Measurements from ENCODE around the gene ZNF620. TPM values are rescaled to one million over a fixed set of nuclear protein-coding genes. Genes with fewer than 3 reads are reported as not detected.
"Not testable (repeated sequence)": the region's sequence is repeated elsewhere in the genome, so short reads cannot be mapped to it uniquely, and the experiment has no call there.

Gene ZNF620
- total RNA-seq, 4 donors from 2014 or later: 2.6 to 8.0 (median 4.3) TPM; not detected in 1

DNA sequence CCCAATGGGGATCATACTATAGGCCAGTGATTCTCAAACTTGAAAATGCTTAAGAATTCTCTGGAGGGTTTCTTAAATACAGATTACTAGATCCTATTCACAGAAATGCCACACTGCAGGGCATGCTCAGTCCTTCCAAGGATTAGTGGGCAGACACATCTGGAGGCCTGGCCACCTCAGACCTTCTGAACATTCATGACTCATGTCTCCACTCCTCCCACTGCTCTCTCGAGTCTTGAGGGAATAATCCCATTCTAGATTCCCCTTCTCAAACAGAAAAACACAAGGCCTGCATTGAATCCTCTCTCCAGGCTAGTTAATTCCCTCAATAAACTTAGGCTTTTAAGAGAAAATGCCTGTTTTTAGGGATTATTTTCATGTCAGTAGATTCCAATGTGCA, 41.0 kb downstream of the ZNF620 start:
- intact Hi-C loops (cut with DNase I; ENCODE audit: low total_unique reads) (no loop called here), in situ Hi-C loops (cut with MboI; ENCODE audit: low pct_ligation_motif_present in 1 of 4, low pct_unique_long_range_greater_than_20kb in 1 of 4, low sequenced_read_pairs in 3 of 4) (no loop called here)
- H3K36me3 ChIP-seq: no peaks in the 10 kb centered on the region
- no peaks in the 10 kb centered on the region for H3K27me3 ChIP-seq
- 50 to 71% methylated on average over 1 of the region's 1 CpG for WGBS, 2 donors (ENCODE audit: low coverage in 1 of 2)
- no peak overlapping the region for H3K4me3 ChIP-seq
- no peak for DNase-seq
- no peaks in the 10 kb centered on the region for H3K9me3 ChIP-seq
- no peak overlapping the region for H3K27ac ChIP-seq
- no peaks in the 10 kb centered on the region for H3K4me1 ChIP-seq
- TF ChIP-seq EP300 (IDR thresholded peaks at IDR 0.05; ENCODE audit: low read depth) (no peak), POLR2A (IDR thresholded peaks at IDR 0.05) (no peak), CTCF (IDR thresholded peaks at IDR 0.05) (no peak), POLR2AphosphoS5 (IDR thresholded peaks at IDR 0.05) (no peak)

DNA sequence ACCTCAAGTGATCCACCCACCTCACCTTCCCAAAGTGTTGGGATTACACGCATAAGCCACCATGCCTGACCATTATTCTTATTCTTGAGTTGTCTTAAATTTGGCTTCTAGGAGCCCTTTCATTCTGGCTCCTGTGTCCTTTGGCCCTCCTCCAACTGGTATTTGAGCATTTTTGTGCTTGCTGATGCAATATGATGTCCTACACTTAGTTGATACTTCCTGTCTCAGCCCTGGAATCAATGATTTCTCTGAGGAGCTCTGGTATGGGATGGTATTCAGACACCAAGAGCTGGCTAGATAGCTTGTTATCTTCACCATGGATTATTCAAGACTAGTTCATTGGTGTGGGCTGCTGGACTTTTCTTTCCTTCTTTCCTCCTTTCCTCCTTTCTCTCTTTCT, 44.3 kb downstream of the ZNF620 start:
- WGBS, 2 donors (ENCODE audit: low coverage in 1 of 2): 93 to 96% methylated on average over 1 of the region's 1 CpG
- intact Hi-C loops (cut with DNase I; ENCODE audit: low total_unique reads) (no loop called here), in situ Hi-C loops (cut with MboI; ENCODE audit: low pct_ligation_motif_present in 1 of 4, low pct_unique_long_range_greater_than_20kb in 1 of 4, low sequenced_read_pairs in 3 of 4) (no loop called here)
- no peaks in the 10 kb centered on the region for H3K4me1 ChIP-seq
- no peaks in the 10 kb centered on the region for H3K27me3 ChIP-seq
- TF ChIP-seq POLR2AphosphoS5 (IDR thresholded peaks at IDR 0.05) (no peak), POLR2A (IDR thresholded peaks at IDR 0.05) (no peak), EP300 (IDR thresholded peaks at IDR 0.05; ENCODE audit: low read depth) (no peak), CTCF (IDR thresholded peaks at IDR 0.05) (no peak)
- H3K4me3 ChIP-seq: no peak overlapping the region
- H3K27ac ChIP-seq: no peak overlapping the region
- no peak for DNase-seq
- no peaks in the 10 kb centered on the region for H3K36me3 ChIP-seq
- H3K9me3 ChIP-seq: no peaks in the 10 kb centered on the region

GRCh38 chr3:40557575-40558161, 51.8 kb downstream of the ZNF620 start:
- 66 to 69% methylated on average over 5 to 7 of the region's 7 CpGs for WGBS, 2 donors (ENCODE audit: low coverage in 1 of 2)
- intact Hi-C loops (cut with DNase I; ENCODE audit: low total_unique reads): no loop called here
- no peaks in the 10 kb centered on the region for H3K36me3 ChIP-seq
- H3K27me3 ChIP-seq: no peaks in the 10 kb centered on the region
- DNase-seq: no peak
- in situ Hi-C loops (cut with MboI; ENCODE audit: low pct_ligation_motif_present in 1 of 4, low pct_unique_long_range_greater_than_20kb in 1 of 4, low sequenced_read_pairs in 3 of 4): no loop called here
- no peak overlapping the region for H3K4me3 ChIP-seq
- TF ChIP-seq CTCF (IDR thresholded peaks at IDR 0.05) (no peak), POLR2A (IDR thresholded peaks at IDR 0.05) (no peak), POLR2AphosphoS5 (IDR thresholded peaks at IDR 0.05) (no peak), EP300 (IDR thresholded peaks at IDR 0.05; ENCODE audit: low read depth) (no peak)
- peaks cover 0 to 4% (median 0%) of the 10 kb centered on the region in 4 donors for H3K4me1 ChIP-seq
- H3K9me3 ChIP-seq: no peaks in the 10 kb centered on the region
- no peak overlapping the region for H3K27ac ChIP-seq

- H3K4me3 ChIP-seq; H3K4me1 ChIP-seq; intact Hi-C loops (cut with DNase I; ENCODE audit: low total_unique reads); H3K27ac ChIP-seq; in situ Hi-C loops (cut with MboI; ENCODE audit: low pct_ligation_motif_present in 1 of 4, low pct_unique_long_range_greater_than_20kb in 1 of 4, low sequenced_read_pairs in 3 of 4); H3K9me3 ChIP-seq; DNase-seq; H3K36me3 ChIP-seq; H3K27me3 ChIP-seq: not testable (repeated sequence)
- WGBS, 2 donors (ENCODE audit: low coverage in 1 of 2): 90 to 91% methylated on average over 9 of the region's 9 CpGs
Measured at GRCh38 chr3:40562482-40562881, 56.6 kb downstream of the ZNF620 start.

- H3K27ac ChIP-seq; H3K27me3 ChIP-seq; intact Hi-C loops (cut with DNase I; ENCODE audit: low total_unique reads); H3K9me3 ChIP-seq; H3K36me3 ChIP-seq; in situ Hi-C loops (cut with MboI; ENCODE audit: low pct_ligation_motif_present in 1 of 4, low pct_unique_long_range_greater_than_20kb in 1 of 4, low sequenced_read_pairs in 3 of 4); H3K4me3 ChIP-seq; DNase-seq; H3K4me1 ChIP-seq: not testable (repeated sequence)
- WGBS, 2 donors (ENCODE audit: low coverage in 1 of 2): 79 to 80% methylated on average over 5 of the region's 5 CpGs
Measured at GRCh38 chr3:40565629-40566028, 59.8 kb downstream of the ZNF620 start.
